MCF 10A (cell line): ENCODE data around the gene NFU1. TPM values are rescaled to one million over a fixed set of nuclear protein-coding genes. Genes with fewer than 3 reads are reported as not detected.
A peak's percentile ranks its signal among the peaks of the same experiment; 100 is the strongest.

Source experiments
- BruUV-seq: library from RNA; stranded (reverse); fragments of 400-500 nt; replicated peaks from 2 replicates; lab custom pipeline; 2021; lab: Mats Ljungman, UMichigan
- CTCF ChIA-PET: fragments of 300-600 bp; sonication (Branson Sonifier 250); formaldehyde crosslinking; extraction: SDS; loops from one replicate; lab custom pipeline; 2021; ENCODE audit warnings: antibody characterized with exemption, inconsistent platforms; lab: Yijun Ruan, JAX
- POLR2A ChIA-PET: fragments of 300-600, 350-650 bp; sonication (Branson Sonifier 250); formaldehyde crosslinking; extraction: SDS; loops from one replicate; lab custom pipeline; 2020; ENCODE audit warnings: antibody characterized with exemption, inconsistent platforms; lab: Yijun Ruan, JAX
- DNase-seq: peaks from one replicate; pipeline ENCODE4 v3.0.0-alpha.2; 2018; ENCODE audit not compliant: unreplicated experiment
- H3K27ac Mint-ChIP-seq: one replicate; pipeline ENCODE4 v1.8.0; 2022; ENCODE audit warnings: mild to moderate bottlenecking, low read depth, mixed read lengths; ENCODE audit not compliant: unreplicated experiment
- H3K27me3 Mint-ChIP-seq: one replicate; pipeline ENCODE4 v1.8.0; 2022; ENCODE audit warnings: mixed read lengths; ENCODE audit not compliant: insufficient read depth, unreplicated experiment
- H3K36me3 Mint-ChIP-seq: one replicate; pipeline ENCODE4 v1.8.0; 2022; ENCODE audit warnings: mild to moderate bottlenecking, moderate library complexity, mixed read lengths; ENCODE audit not compliant: insufficient read depth, unreplicated experiment
- H3K4me1 Mint-ChIP-seq: one replicate; pipeline ENCODE4 v1.8.0; 2022; ENCODE audit warnings: mixed read lengths; ENCODE audit not compliant: insufficient read depth, unreplicated experiment
- H3K4me3 Mint-ChIP-seq: one replicate; pipeline ENCODE4 v1.8.0; 2022; ENCODE audit warnings: mild to moderate bottlenecking, moderate library complexity, mixed read lengths; ENCODE audit not compliant: unreplicated experiment
- H3K9me3 Mint-ChIP-seq: one replicate; pipeline ENCODE4 v1.8.0; 2022; ENCODE audit warnings: mixed read lengths; ENCODE audit not compliant: unreplicated experiment
- intact Hi-C: fragments of 100-400 bp; cut with micrococcal nuclease; formaldehyde crosslinking; loops from 2 replicates; pipeline ENCODE4 v1.14.1; 2022
- total RNA-seq: library from RNA; stranded (reverse); gene quantifications from 2 replicates; pipeline ENCODE4 v1.2.3, GENCODE V29; 2022
- TF ChIP-seq, protein P1 (sequence below): fragments of 200-600 bp; IDR thresholded peaks from one replicate; pipeline ENCODE4 v1.8.0; 2022; ENCODE audit warnings: antibody characterized with exemption, mild to moderate bottlenecking; ENCODE audit not compliant: unreplicated experiment

NFU1 gene
- total RNA-seq, 1 experiment from 2014 or later = 32.3 TPM

DNA sequence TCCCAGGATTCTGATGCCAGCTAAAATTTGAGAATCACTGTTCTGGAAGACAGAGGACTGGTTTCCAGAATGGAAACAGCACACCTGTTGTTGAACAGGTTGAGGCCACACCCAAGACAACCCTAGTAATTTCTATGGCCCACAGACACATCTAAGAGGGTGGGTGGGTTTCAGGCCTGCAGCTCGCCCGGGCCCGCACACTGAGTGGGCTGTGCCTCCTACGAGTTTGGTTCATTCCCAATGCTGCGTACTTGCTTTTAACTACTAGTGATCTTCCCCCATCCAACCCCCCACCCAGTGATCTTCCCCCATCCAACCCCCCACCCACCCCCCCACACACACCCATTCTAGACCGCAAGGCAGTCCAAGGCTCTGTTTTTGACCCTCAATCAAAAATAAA is 1.3 kb upstream of the NFU1 start:
- Mint-ChIP-seq H3K9me3 (no peaks in the 10 kb centered on the region), H3K36me3 (peaks cover 7% of the 10 kb centered on the region), H3K27ac (peak overlapping the region; percentile 99), H3K4me1 (peaks cover 13% of the 10 kb centered on the region), H3K4me3 (no peak overlapping the region), H3K27me3 (no peaks in the 10 kb centered on the region)
- BruUV-seq = no TSS peak
- CTCF ChIA-PET = interaction anchor here (1.5 to 1.8 kb wide), 2 partner anchors 24 to 339 kb away, joined by 3 read pairs; no protein-coding TSS in a partner anchor
- DNase-seq = no peak
- intact Hi-C loops = loop anchor here (5.0 kb wide), 1 partner anchor 204 kb away; the partner anchor contains the start of gene AAK1
- POLR2A ChIA-PET = interaction anchor here (1.5 to 3.3 kb wide), 2 partner anchors 8 to 53 kb away, joined by 3 to 32 read pairs; partner anchors contain the start of gene GFPT1
- TF ChIP-seq, protein P1, sequence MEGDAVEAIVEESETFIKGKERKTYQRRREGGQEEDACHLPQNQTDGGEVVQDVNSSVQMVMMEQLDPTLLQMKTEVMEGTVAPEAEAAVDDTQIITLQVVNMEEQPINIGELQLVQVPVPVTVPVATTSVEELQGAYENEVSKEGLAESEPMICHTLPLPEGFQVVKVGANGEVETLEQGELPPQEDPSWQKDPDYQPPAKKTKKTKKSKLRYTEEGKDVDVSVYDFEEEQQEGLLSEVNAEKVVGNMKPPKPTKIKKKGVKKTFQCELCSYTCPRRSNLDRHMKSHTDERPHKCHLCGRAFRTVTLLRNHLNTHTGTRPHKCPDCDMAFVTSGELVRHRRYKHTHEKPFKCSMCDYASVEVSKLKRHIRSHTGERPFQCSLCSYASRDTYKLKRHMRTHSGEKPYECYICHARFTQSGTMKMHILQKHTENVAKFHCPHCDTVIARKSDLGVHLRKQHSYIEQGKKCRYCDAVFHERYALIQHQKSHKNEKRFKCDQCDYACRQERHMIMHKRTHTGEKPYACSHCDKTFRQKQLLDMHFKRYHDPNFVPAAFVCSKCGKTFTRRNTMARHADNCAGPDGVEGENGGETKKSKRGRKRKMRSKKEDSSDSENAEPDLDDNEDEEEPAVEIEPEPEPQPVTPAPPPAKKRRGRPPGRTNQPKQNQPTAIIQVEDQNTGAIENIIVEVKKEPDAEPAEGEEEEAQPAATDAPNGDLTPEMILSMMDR = no peak

DNA sequence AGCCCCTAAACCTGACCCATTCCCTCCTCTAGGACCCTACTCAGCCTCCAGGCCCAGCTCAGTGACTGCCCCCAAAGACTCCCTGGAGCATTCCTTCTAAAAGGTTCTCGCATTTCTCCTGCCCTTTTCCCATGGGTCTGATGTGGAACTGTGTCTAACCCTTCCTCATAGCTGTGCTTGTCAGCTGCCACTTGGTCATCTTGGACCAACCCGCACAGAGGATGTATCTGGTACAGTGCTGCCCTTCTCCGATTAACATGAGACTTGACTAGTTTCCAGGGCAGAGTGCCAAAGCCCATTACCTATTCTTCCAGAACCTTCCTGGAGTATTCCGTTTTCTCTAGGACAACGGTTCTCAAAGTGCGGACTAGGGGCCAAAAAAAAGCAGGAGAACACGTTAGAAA is 518 bp upstream of the NFU1 start:
- TSS peak; percentile 90 for BruUV-seq
- H3K9me3 Mint-ChIP-seq = no peaks in the 10 kb centered on the region
- POLR2A ChIA-PET = interaction anchor here (0.6 to 3.3 kb wide), 27 partner anchors 9 to 891 kb away, joined by 3 to 32 read pairs (median 4); partner anchors contain the start of genes AAK1, ANXA4 and GFPT1
- CTCF ChIA-PET = interaction anchor here (0.5 to 1.9 kb wide), 13 partner anchors 15 to 1554 kb away, joined by 3 to 7 read pairs (median 3); no protein-coding TSS in a partner anchor
- TF ChIP-seq, protein P1 = no peak
- H3K4me1 Mint-ChIP-seq = peaks cover 13% of the 10 kb centered on the region
- no peak for DNase-seq
- intact Hi-C loops = loop anchor here (2.0 to 5.0 kb wide), 2 partner anchors 205 to 277 kb away; partner anchors contain the start of gene AAK1
- H3K36me3 Mint-ChIP-seq = peaks cover 7% of the 10 kb centered on the region
- peak overlapping the region; percentile 81 for H3K4me3 Mint-ChIP-seq
- no peaks in the 10 kb centered on the region for H3K27me3 Mint-ChIP-seq
- H3K27ac Mint-ChIP-seq = peak overlapping the region; percentile 99

DNA sequence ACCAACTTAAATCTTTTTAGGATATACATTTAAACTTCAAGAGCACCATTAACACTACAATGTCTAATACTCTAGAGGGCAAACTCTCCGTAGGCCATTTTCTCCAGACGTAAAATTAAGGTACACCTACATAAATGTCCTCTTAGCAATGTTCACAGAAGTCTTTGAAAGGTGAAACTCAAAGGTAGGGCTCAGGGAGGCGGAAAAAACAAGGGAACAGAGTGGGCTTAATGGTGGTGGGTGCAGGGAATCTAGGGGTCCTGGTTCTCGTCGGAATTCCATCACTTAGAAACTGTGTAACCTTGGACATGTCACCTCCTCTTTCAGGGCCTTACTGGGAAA is 668 bp downstream of the NFU1 start:
- peaks cover 13% of the 10 kb centered on the region for H3K4me1 Mint-ChIP-seq
- BruUV-seq = no TSS peak
- peak overlapping the region; percentile 81 for H3K4me3 Mint-ChIP-seq
- no peaks in the 10 kb centered on the region for H3K9me3 Mint-ChIP-seq
- TF ChIP-seq, protein P1 = no peak
- no peak for DNase-seq
- peaks cover 9% of the 10 kb centered on the region for H3K36me3 Mint-ChIP-seq
- CTCF ChIA-PET = interaction anchor here (0.7 to 1.9 kb wide), 7 partner anchors 10 to 392 kb away, joined by 3 to 7 read pairs (median 3); no protein-coding TSS in a partner anchor
- POLR2A ChIA-PET = interaction anchor here (0.7 to 3.3 kb wide), 15 partner anchors 14 to 493 kb away, joined by 3 to 32 read pairs (median 5); partner anchors contain the start of genes AAK1, ANXA4 and GFPT1
- H3K27ac Mint-ChIP-seq = peak overlapping the region; percentile 99
- no peaks in the 10 kb centered on the region for H3K27me3 Mint-ChIP-seq
- intact Hi-C loops = loop anchor here (2.0 to 5.0 kb wide), 2 partner anchors 206 to 278 kb away; partner anchors contain the start of gene AAK1

DNA sequence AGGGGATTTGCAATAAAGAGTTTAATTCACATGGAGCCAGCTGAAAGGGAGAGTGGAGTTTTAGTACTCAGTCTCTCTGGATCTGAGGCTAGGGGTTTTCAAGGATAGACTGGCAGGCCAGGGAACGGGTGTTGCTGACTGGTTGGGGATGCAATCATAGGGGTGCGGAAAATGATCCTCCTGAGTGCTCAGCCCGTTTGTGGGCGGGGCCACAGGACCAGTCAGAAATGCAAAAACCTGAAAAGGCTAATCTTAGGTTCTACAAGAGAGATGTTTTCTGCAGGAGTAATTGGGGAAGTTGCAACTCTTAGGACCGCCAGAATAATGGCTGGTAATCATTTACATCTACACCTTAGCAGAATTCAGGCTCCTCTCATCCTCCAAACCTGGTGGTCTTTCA is 2.5 kb downstream of the NFU1 start:
- TF ChIP-seq, protein P1 = no peak
- H3K4me3 Mint-ChIP-seq = no peak overlapping the region
- H3K4me1 Mint-ChIP-seq = peaks cover 13% of the 10 kb centered on the region
- POLR2A ChIA-PET = no interaction called here
- no peaks in the 10 kb centered on the region for H3K9me3 Mint-ChIP-seq
- BruUV-seq = no TSS peak
- no peak for DNase-seq
- H3K27ac Mint-ChIP-seq = no peak overlapping the region
- H3K36me3 Mint-ChIP-seq = peaks cover 21% of the 10 kb centered on the region
- no peaks in the 10 kb centered on the region for H3K27me3 Mint-ChIP-seq
- CTCF ChIA-PET = interaction anchor here (0.8 kb wide), 1 partner anchor 30 kb away, joined by 3 read pairs; no protein-coding TSS in a partner anchor
- intact Hi-C loops = loop anchor here (5.0 kb wide), 1 partner anchor 208 kb away; the partner anchor contains the start of gene AAK1
